A549 (cell line): ENCODE measurements around the gene CUEDC2. TPM values are rescaled to one million over a fixed set of nuclear protein-coding genes. Genes with fewer than 3 reads are reported as not detected.
A peak's percentile ranks its signal among the peaks of the same experiment; 100 is the strongest.
"Not testable (repeated sequence)": the region's sequence is repeated elsewhere in the genome, so short reads cannot be mapped to it uniquely, and the experiment has no call there.

Experiments
- ATAC-seq, 2 experiments: fragments of 200-7000 bp in 1 of 2; fragments of >200 bp in 1 of 2; cut with Nextera tagmentation in 1 of 2; cut with Tn5 transposase in 1 of 2; 3 replicates each; pipeline versions ENCODE4 v1.8.0 to v1.9.1; 2018 to 2020; ENCODE audit warnings: mild to moderate bottlenecking in 1 of 2, moderate library complexity in 1 of 2
- CTCF ChIA-PET: fragments of 300-600 bp; sonication (Branson Sonifier 250); formaldehyde crosslinking; extraction: SDS; loops from one replicate; lab custom pipeline; 2021; ENCODE audit warnings: antibody characterized with exemption, inconsistent platforms; lab: Yijun Ruan, JAX
- POLR2A ChIA-PET: fragments of 350-600 bp; formaldehyde crosslinking; extraction: SDS; loops from one replicate; lab custom pipeline; 2021; ENCODE audit warnings: antibody characterized with exemption, inconsistent platforms; lab: Yijun Ruan, JAX
- DNase-seq, 2 experiments: peaks; one replicate each; pipeline versions ENCODE4 v3.0.0 to v3.0.0-alpha.2; 2011 to 2016; ENCODE audit warnings: low read depth in 1 of 2, low spot score in 1 of 2
- FAIRE-seq: peaks from 2 replicates; lab custom pipeline; 2011; peaks lifted over from hg19 to GRCh38; lab: Jason Lieb, UNC
- H3K27ac ChIP-seq, 2 experiments: fragments of >200 bp; sonication (Bioruptor Twin); formaldehyde crosslinking; 3 replicates each; pipeline ENCODE4 v1.5.1; 2016 to 2017
- H3K4me1 ChIP-seq: fragments of >200 bp; sonication (Bioruptor Twin); formaldehyde crosslinking; 3 replicates; pipeline ENCODE4 v1.6.1; 2016
- H3K4me2 ChIP-seq: fragments of >200 bp; sonication (Bioruptor Twin); formaldehyde crosslinking; 3 replicates; pipeline ENCODE4 v1.6.1; 2016
- H3K4me3 ChIP-seq: fragments of >200 bp; sonication (Bioruptor Twin); formaldehyde crosslinking; 3 replicates; pipeline ENCODE4 v1.5.1; 2016
- H3K9me3 ChIP-seq: fragments of >200 bp; sonication (Bioruptor Twin); formaldehyde crosslinking; 3 replicates; pipeline ENCODE4 v1.6.1; 2016
- CEBPB ChIP-seq, 2 experiments: fragments of >200 bp in 1 of 2; sonication (Bioruptor Twin) in 1 of 2; formaldehyde crosslinking in 1 of 2; IDR thresholded peaks; 2 replicates each; pipeline ENCODE4 v1.6.1; 2012 to 2016
- E2F6 ChIP-seq: IDR thresholded peaks from 2 replicates; pipeline ENCODE4 v1.6.1; 2012; ENCODE audit warnings: low read depth, borderline replicate concordance
- EHMT2 ChIP-seq: fragments of 200-600 bp; sonication (generic); IDR thresholded peaks from 2 replicates; pipeline ENCODE4 v1.6.1; 2016; ENCODE audit warnings: antibody characterized with exemption, low read depth, mild to moderate bottlenecking, moderate library complexity
- EP300 ChIP-seq, 2 experiments: fragments of >200 bp; sonication (Bioruptor Twin); formaldehyde crosslinking; IDR thresholded peaks; 2 replicates in 1 of 2; 3 replicates in 1 of 2; pipeline ENCODE4 v1.6.1; 2016 to 2017
- FOSL2 ChIP-seq, 2 experiments: fragments of 450-650 bp in 1 of 2; fragments of >200 bp in 1 of 2; sonication (Bioruptor Twin) in 1 of 2; formaldehyde crosslinking; IDR thresholded peaks; 2 replicates each; pipeline versions ENCODE4 v1.5.0 to v1.6.1; 2016 to 2020; ENCODE audit warnings: mild to moderate bottlenecking in 1 of 2, moderate library complexity in 1 of 2
- FOXS1 ChIP-seq: fragments of 250-450 bp; sonication (Bioruptor Pico); IDR thresholded peaks from 2 replicates; pipeline ENCODE4 v1.5.0; 2020; ENCODE audit warnings: mild to moderate bottlenecking, moderate library complexity
- HEYL ChIP-seq: fragments of 250-450 bp; sonication (Bioruptor Pico); IDR thresholded peaks from 2 replicates; pipeline ENCODE4 v1.8.0; 2021; ENCODE audit warnings: mild to moderate bottlenecking, moderate library complexity
- HOXA7 ChIP-seq: fragments of 250-450 bp; sonication (Bioruptor Pico); IDR thresholded peaks from 2 replicates; pipeline ENCODE4 v1.5.0; 2020; ENCODE audit warnings: mild to moderate bottlenecking, moderate library complexity
- JUN ChIP-seq, 2 experiments: fragments of >200 bp; sonication (Bioruptor Twin); formaldehyde crosslinking; IDR thresholded peaks; 2 replicates in 1 of 2; 3 replicates in 1 of 2; pipeline ENCODE4 v1.6.1; 2016 to 2017
- JUNB ChIP-seq: fragments of >200 bp; sonication (Bioruptor Twin); formaldehyde crosslinking; IDR thresholded peaks from 2 replicates; pipeline ENCODE4 v1.6.1; 2016
- KDM5A ChIP-seq: fragments of 200-600 bp; sonication (generic); IDR thresholded peaks from 2 replicates; pipeline ENCODE4 v1.6.1; 2016; ENCODE audit warnings: antibody characterized with exemption, mild to moderate bottlenecking
- MAFK ChIP-seq: fragments of 450-650 bp; IDR thresholded peaks from 2 replicates; pipeline ENCODE4 v1.6.1; 2014; ENCODE audit not compliant: partially characterized antibody
- NR3C1 ChIP-seq: fragments of >200 bp; sonication (Bioruptor Twin); formaldehyde crosslinking; IDR thresholded peaks from 3 replicates; pipeline ENCODE4 v1.6.1; 2017
- POLR2A ChIP-seq: IDR thresholded peaks from 2 replicates; pipeline ENCODE4 v1.6.1; 2012; ENCODE audit warnings: mild to moderate bottlenecking, low read length
- RNF2 ChIP-seq: fragments of 200-600 bp; sonication (generic); IDR thresholded peaks from 2 replicates; pipeline ENCODE4 v1.6.1; 2016; ENCODE audit warnings: low read depth, mild to moderate bottlenecking, antibody characterized with exemption, moderate library complexity, borderline replicate concordance
- TFCP2L1 ChIP-seq: fragments of 250-450 bp; sonication (Bioruptor Pico); IDR thresholded peaks from 2 replicates; pipeline ENCODE4 v1.5.0; 2021; ENCODE audit warnings: mild to moderate bottlenecking
- TP53 ChIP-seq: fragments of 250-450 bp; sonication (Bioruptor Pico); IDR thresholded peaks from 2 replicates; pipeline ENCODE4 v1.5.0; 2021; ENCODE audit warnings: mild to moderate bottlenecking, moderate library complexity
- WGBS: methylation state at CpG from one replicate; pipeline ENCODE4 v1.1.6; 2017; ENCODE audit errors: missing lambda C conversion rate; 5-methylcytosine and 5-hydroxymethylcytosine counted together
- polyA plus RNA-seq, 4 experiments: library from polyadenylated mRNA; depleted of rRNA in 3 of 4; stranded (reverse); fragments of >200 nt; fragmentation: RNase III in 1 of 4; extraction: RNeasy Plus Mini Kit Qiagen cat#74134 plus additional on column Dnase treatment in 1 of 4; gene quantifications; 2 replicates in 3 of 4; 3 replicates in 1 of 4; pipeline ENCODE4 v1.2.3, GENCODE V29; 2011 to 2017
- TF ChIP-seq, protein P1 (sequence below): fragments of 150-350 bp; IDR thresholded peaks from 2 replicates; pipeline ENCODE4 v1.6.1; 2014; ENCODE audit warnings: low read depth, mild to moderate bottlenecking, low read length
- TF ChIP-seq, protein P2 (sequence below): fragments of 250-450 bp; sonication (Bioruptor Pico); IDR thresholded peaks from 2 replicates; pipeline ENCODE4 v1.5.0; 2021; ENCODE audit warnings: mild to moderate bottlenecking, moderate library complexity, borderline replicate concordance

The CUEDC2 gene
- polyA plus RNA-seq, 2 of the 4 experiments (the other 2 are of a cell fraction) = 43.7 to 67.4 TPM

DNA sequence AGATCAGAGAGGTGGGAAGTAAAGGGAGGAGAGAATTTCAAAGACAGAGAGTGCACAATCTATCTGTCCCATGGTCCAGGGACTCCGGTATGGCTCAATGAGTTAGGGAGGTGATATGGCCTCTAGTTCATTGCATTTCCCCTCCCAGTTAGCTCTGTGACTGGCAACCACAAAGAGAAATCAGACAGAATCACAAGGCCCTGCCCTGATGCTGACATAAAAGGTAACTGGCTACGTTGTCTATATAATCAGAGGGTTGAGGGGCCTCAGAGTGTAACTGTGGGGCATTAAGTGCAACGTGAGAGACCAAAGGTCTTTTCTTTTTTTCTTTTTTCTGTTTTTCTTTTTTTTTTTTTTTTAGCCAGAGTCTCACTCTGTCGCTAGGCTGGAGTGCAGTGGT is 26.3 kb upstream of the CUEDC2 start:
- POLR2A ChIA-PET = no interaction called here
- no peak overlapping the region for H3K4me3 ChIP-seq
- TF ChIP-seq EP300 (IDR thresholded peaks at IDR 0.05) (no peak), TP53 (no peak)
- no peak for FAIRE-seq
- H3K4me2 ChIP-seq = no peak overlapping the region
- ATAC-seq = no peak
- no peak overlapping the region for H3K27ac ChIP-seq
- 65% methylated on average over 4 of the region's 4 CpGs for WGBS
- CTCF ChIA-PET = interaction anchor here (0.7 to 10.9 kb wide), 3 partner anchors 8 to 59 kb away, joined by 3 to 84 read pairs (median 4); no protein-coding TSS in a partner anchor
- no peaks in the 10 kb centered on the region for H3K9me3 ChIP-seq
- H3K4me1 ChIP-seq = peaks cover 40% of the 10 kb centered on the region
- no peak for DNase-seq

GRCh38 chr10:102457591-102458150 is 25.3 kb upstream of the CUEDC2 start:
- H3K9me3 ChIP-seq = no peaks in the 10 kb centered on the region
- no peak for ATAC-seq
- H3K4me2 ChIP-seq = no peak overlapping the region
- DNase-seq = no peak
- WGBS = 91% methylated on average over 9 of the region's 9 CpGs
- no peak for FAIRE-seq
- CTCF ChIA-PET = interaction anchor here (1.4 to 10.9 kb wide), 4 partner anchors 20 to 64 kb away, joined by 4 to 84 read pairs (median 6); no protein-coding TSS in a partner anchor
- H3K4me3 ChIP-seq = no peak overlapping the region
- peaks cover 50% of the 10 kb centered on the region for H3K4me1 ChIP-seq
- no peak overlapping the region for H3K27ac ChIP-seq
- POLR2A ChIA-PET = no interaction called here
- no peak for TF ChIP-seq NR3C1
- TF ChIP-seq, protein P1, sequence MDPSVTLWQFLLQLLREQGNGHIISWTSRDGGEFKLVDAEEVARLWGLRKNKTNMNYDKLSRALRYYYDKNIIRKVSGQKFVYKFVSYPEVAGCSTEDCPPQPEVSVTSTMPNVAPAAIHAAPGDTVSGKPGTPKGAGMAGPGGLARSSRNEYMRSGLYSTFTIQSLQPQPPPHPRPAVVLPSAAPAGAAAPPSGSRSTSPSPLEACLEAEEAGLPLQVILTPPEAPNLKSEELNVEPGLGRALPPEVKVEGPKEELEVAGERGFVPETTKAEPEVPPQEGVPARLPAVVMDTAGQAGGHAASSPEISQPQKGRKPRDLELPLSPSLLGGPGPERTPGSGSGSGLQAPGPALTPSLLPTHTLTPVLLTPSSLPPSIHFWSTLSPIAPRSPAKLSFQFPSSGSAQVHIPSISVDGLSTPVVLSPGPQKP = no peak
- TF ChIP-seq KDM5A = no peak
- no peak for TF ChIP-seq FOXS1 (CRISPR knock-in tag)
- TF ChIP-seq, all 56 proteins: peak for 0

DNA sequence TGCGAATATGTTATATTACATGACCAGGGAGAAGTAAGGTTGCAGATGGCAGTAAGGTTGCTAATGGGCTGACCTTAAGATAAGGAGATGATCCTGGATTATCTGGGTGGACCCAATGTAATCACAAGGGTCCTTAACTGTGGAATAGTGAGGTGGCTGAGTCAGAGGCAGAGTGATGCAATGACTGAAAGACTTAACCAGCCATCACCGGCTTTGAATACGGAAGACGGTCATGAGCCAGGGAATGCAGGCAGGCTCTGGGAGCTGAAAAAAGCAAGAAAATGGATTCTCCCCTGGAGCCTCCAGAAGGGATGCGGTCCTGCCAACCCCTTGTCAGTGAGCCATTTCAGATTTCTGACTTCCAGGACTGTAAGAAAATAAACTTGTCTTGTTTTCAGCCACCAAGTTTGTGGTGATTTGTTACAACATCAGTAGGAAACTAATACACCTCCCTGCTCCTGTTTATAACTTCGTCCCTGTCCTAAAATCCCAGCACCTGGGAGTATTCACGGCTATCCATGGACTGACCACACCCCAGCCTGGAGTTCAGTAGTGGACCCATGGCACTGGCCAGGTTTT is 23.6 kb upstream of the CUEDC2 start:
- no peak for FAIRE-seq
- Histone ChIP-seq H3K4me1 (peaks cover 54% of the 10 kb centered on the region), H3K4me2 (peak overlapping the region; percentile 46), H3K9me3 (no peaks in the 10 kb centered on the region), H3K27ac (peak overlapping the region; percentile 58 to 83), H3K4me3 (no peak overlapping the region)
- ChIA-PET CTCF (interaction anchor here (0.6 to 10.9 kb wide), 3 partner anchors 22 to 136 kb away, joined by 3 to 84 read pairs (median 7); no protein-coding TSS in a partner anchor), POLR2A (interaction anchor here (0.9 kb wide), 1 partner anchor 46 kb away, joined by 3 read pairs; the partner anchor contains the start of gene ACTR1A)
- peak; percentile 53 to 69; a peak in 5 of 6 replicates for ATAC-seq
- WGBS = 59% methylated on average over 7 of the region's 7 CpGs
- peak in 1 of 2 experiments; percentile 63 for DNase-seq
- TF ChIP-seq CEBPB (IDR thresholded peaks at IDR 0.05) (peak; percentile 66 to 87), TFCP2L1 (CRISPR knock-in tag) (no peak), HEYL (CRISPR knock-in tag) (no peak), FOSL2 (IDR thresholded peaks at IDR 0.05) (0 out of 2 replicates have a peak, but pooled peaks have one; percentile 14), FOSL2 (CRISPR knock-in tag; IDR thresholded peaks at IDR 0.05) (peak; percentile 56), HOXA7 (no peak), JUN (IDR thresholded peaks at IDR 0.05) (no peak), MAFK (no peak), POLR2A (no peak), JUNB (no peak), EHMT2 (no peak), RNF2 (no peak), E2F6 (no peak), EP300 (IDR thresholded peaks at IDR 0.05) (no peak)
- TF ChIP-seq, protein P2, sequence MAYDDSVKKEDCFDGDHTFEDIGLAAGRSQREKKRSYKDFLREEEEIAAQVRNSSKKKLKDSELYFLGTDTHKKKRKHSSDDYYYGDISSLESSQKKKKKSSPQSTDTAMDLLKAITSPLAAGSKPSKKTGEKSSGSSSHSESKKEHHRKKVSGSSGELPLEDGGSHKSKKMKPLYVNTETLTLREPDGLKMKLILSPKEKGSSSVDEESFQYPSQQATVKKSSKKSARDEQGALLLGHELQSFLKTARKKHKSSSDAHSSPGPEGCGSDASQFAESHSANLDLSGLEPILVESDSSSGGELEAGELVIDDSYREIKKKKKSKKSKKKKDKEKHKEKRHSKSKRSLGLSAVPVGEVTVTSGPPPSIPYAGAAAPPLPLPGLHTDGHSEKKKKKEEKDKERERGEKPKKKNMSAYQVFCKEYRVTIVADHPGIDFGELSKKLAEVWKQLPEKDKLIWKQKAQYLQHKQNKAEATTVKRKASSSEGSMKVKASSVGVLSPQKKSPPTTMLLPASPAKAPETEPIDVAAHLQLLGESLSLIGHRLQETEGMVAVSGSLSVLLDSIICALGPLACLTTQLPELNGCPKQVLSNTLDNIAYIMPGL = no peak

GRCh38 chr10:102454662-102455487 is 22.5 kb upstream of the CUEDC2 start:
- CTCF ChIA-PET = interaction anchor here (0.6 kb wide), 1 partner anchor 137 kb away, joined by 3 read pairs; no protein-coding TSS in a partner anchor
- Histone ChIP-seq H3K4me1 (peaks cover 51% of the 10 kb centered on the region), H3K27ac (peak overlapping the region; percentile 58 to 83), H3K4me2 (peak overlapping the region; percentile 46; the same call in 2 of the 3 replicates)
- POLR2A ChIA-PET, DNase-seq, FAIRE-seq, H3K9me3 ChIP-seq, H3K4me3 ChIP-seq, ATAC-seq: not testable (repeated sequence)
- WGBS = 82% methylated on average over 13 of the region's 13 CpGs
